Right atrium auricular region (tissue), 2 donors: ENCODE results near the gene TAMALIN. TPM values are rescaled to one million over a fixed set of nuclear protein-coding genes. Genes with fewer than 3 reads are reported as not detected.
A peak's percentile ranks its signal among the peaks of the same experiment; 100 is the strongest.

Source experiments
- DNase-seq: peaks from one replicate; pipeline ENCODE4 v3.0.0-alpha.2; 2019; ENCODE audit warnings: low spot score
- H3K27ac ChIP-seq, 2 donors: fragments of 200-600 bp; sonication (generic); 1 replicate in 1 of 2; 2 replicates in 1 of 2; pipeline ENCODE4 v1.5.1; 2016 to 2019
- H3K27me3 ChIP-seq, 2 donors: fragments of 200-600 bp; sonication (generic); one replicate each; pipeline versions ENCODE4 v1.5.1 to v1.6.0; 2017 to 2019
- H3K36me3 ChIP-seq: fragments of 200-600 bp; sonication (generic); one replicate; pipeline ENCODE4 v1.5.1; 2016
- H3K4me1 ChIP-seq, 2 donors: fragments of 200-600 bp; sonication (generic); one replicate each; pipeline versions ENCODE4 v1.5.1 to v1.6.0; 2017 to 2019
- H3K4me3 ChIP-seq, 2 donors: fragments of 200-600 bp; sonication (generic); 1 replicate in 1 of 2; 2 replicates in 1 of 2; pipeline ENCODE4 v1.5.1; 2017 to 2019; ENCODE audit warnings: mild to moderate bottlenecking in 1 of 2, moderate library complexity in 1 of 2
- H3K9me3 ChIP-seq, 2 donors: fragments of 200-600 bp; sonication (generic); one replicate each; pipeline ENCODE4 v1.5.1; 2019
- CTCF ChIP-seq, 2 donors: fragments of 200-600 bp; sonication (generic); IDR thresholded peaks; one replicate each; pipeline ENCODE4 v1.5.1; 2019; ENCODE audit warnings: antibody characterized with exemption in 2 of 2
- total RNA-seq, 2 donors: library from RNA; depleted of rRNA; stranded (reverse); fragments of >200 nt; gene quantifications; one replicate each; pipeline ENCODE4 v1.1.0, GENCODE V29; 2016

Gene TAMALIN
- total RNA-seq, 2 donors from 2014 or later = 17.6 to 23.2 TPM

GRCh38 chr12:52005903-52006703 lies 643 bp upstream of the TAMALIN start:
- peak; percentile 85 for DNase-seq
- H3K36me3 ChIP-seq = peaks cover 4% of the 10 kb centered on the region
- no peaks in the 10 kb centered on the region for H3K9me3 ChIP-seq
- peak overlapping the region; percentile 76 to 82 for H3K4me3 ChIP-seq
- TF ChIP-seq CTCF (IDR thresholded peaks at IDR 0.05) = no peak
- peaks cover 0 to 5% of the 10 kb centered on the region in 2 donors for H3K27me3 ChIP-seq
- peaks cover 0 to 33% of the 10 kb centered on the region in 2 donors for H3K4me1 ChIP-seq
- H3K27ac ChIP-seq = peak overlapping the region in 1 of 2 donors; percentile 90

GRCh38 chr12:52007158-52007921 lies 594 bp downstream of the TAMALIN start:
- peak overlapping the region; percentile 90 to 92 for H3K27ac ChIP-seq
- TF ChIP-seq CTCF (IDR thresholded peaks at IDR 0.05) = no peak
- peaks cover 12% of the 10 kb centered on the region for H3K36me3 ChIP-seq
- H3K9me3 ChIP-seq = no peaks in the 10 kb centered on the region
- peaks cover 0 to 38% of the 10 kb centered on the region in 2 donors for H3K4me1 ChIP-seq
- H3K4me3 ChIP-seq = peak overlapping the region; percentile 76 to 82
- peaks cover 0 to 5% of the 10 kb centered on the region in 2 donors for H3K27me3 ChIP-seq
- DNase-seq = no peak

GRCh38 chr12:52007982-52008510 lies 1.3 kb downstream of the TAMALIN start:
- Histone ChIP-seq H3K4me1 (peaks cover 0 to 38% of the 10 kb centered on the region in 2 donors), H3K27ac (peak overlapping the region; percentile 90 to 92), H3K27me3 (peaks cover 0 to 5% of the 10 kb centered on the region in 2 donors), H3K4me3 (peak overlapping the region; percentile 76 to 82), H3K9me3 (no peaks in the 10 kb centered on the region), H3K36me3 (peaks cover 12% of the 10 kb centered on the region)
- no peak for DNase-seq
- no peak for TF ChIP-seq CTCF (IDR thresholded peaks at IDR 0.05)

- no peak for DNase-seq
- Histone ChIP-seq H3K9me3 (no peaks in the 10 kb centered on the region), H3K4me3 (peak overlapping the region; percentile 76 to 82), H3K4me1 (peaks cover 0 to 38% of the 10 kb centered on the region in 2 donors), H3K27me3 (peaks cover 0 to 5% of the 10 kb centered on the region in 2 donors), H3K36me3 (peaks cover 22% of the 10 kb centered on the region), H3K27ac (peak overlapping the region; percentile 90 to 92)
- no peak for TF ChIP-seq CTCF (IDR thresholded peaks at IDR 0.05)
These were observed 2.5 kb downstream of the TAMALIN start for GRCh38 chr12:52009081-52009751.

- DNase-seq = peak; percentile 85
- no peak for TF ChIP-seq CTCF (IDR thresholded peaks at IDR 0.05)
- Histone ChIP-seq H3K4me3 (peak overlapping the region; percentile 16 to 82), H3K36me3 (peaks cover 25% of the 10 kb centered on the region), H3K4me1 (peaks cover 0 to 38% of the 10 kb centered on the region in 2 donors), H3K27me3 (peaks cover 0 to 5% of the 10 kb centered on the region in 2 donors), H3K27ac (peak overlapping the region; percentile 90 to 92), H3K9me3 (no peaks in the 10 kb centered on the region)
These were observed 3.4 kb downstream of the TAMALIN start for GRCh38 chr12:52010152-52010622.
